Activated CD4-positive, alpha-beta memory T cell treated with anti-CD3 and anti-CD28 coated beads for 36 hours (primary cell): ENCODE results near the gene GALNT10. TPM values are rescaled to one million over a fixed set of nuclear protein-coding genes. Genes with fewer than 3 reads are reported as not detected.
A peak's percentile ranks its signal among the peaks of the same experiment; 100 is the strongest.

ENCODE experiments used
- CTCF ChIA-PET: fragments of 350-600 bp; sonication (Branson Sonifier 250); formaldehyde crosslinking; loops from one replicate; lab custom pipeline; 2021; ENCODE audit warnings: antibody characterized with exemption, inconsistent platforms; lab: Charles Lee
- POLR2A ChIA-PET: fragments of 350-600 bp; sonication (Branson Sonifier 250); formaldehyde crosslinking; loops from one replicate; lab custom pipeline; 2021; ENCODE audit warnings: antibody characterized with exemption; lab: Charles Lee
- DNase-seq: peaks from one replicate; pipeline ENCODE4 v3.0.0-alpha.2; 2020
- H3K27ac Mint-ChIP-seq: one replicate; pipeline ENCODE4 v1.8.0; 2021; ENCODE audit warnings: mixed read lengths
- H3K27me3 Mint-ChIP-seq: one replicate; pipeline ENCODE4 v1.8.0; 2021; ENCODE audit warnings: mixed read lengths
- H3K36me3 Mint-ChIP-seq: one replicate; pipeline ENCODE4 v1.8.0; 2021; ENCODE audit warnings: mixed read lengths
- H3K4me1 Mint-ChIP-seq: one replicate; pipeline ENCODE4 v1.8.0; 2021; ENCODE audit warnings: low read depth, mixed read lengths
- H3K4me3 Mint-ChIP-seq: one replicate; pipeline ENCODE4 v1.8.0; 2021; ENCODE audit warnings: mild to moderate bottlenecking, mixed read lengths
- H3K9me3 Mint-ChIP-seq: one replicate; pipeline ENCODE4 v1.8.0; 2021; ENCODE audit warnings: mixed read lengths
- intact Hi-C: fragments of 100-400 bp; cut with micrococcal nuclease; formaldehyde crosslinking; loops from one replicate; pipeline ENCODE4 v1.15.1; 2023
- total RNA-seq, 2 experiments: library from RNA; stranded (reverse); gene quantifications; one replicate each; pipeline ENCODE4 v1.2.3, GENCODE V29; 2021

The GALNT10 gene
- total RNA-seq, 2 experiments from 2014 or later = 23.8 to 26.9 TPM

DNA sequence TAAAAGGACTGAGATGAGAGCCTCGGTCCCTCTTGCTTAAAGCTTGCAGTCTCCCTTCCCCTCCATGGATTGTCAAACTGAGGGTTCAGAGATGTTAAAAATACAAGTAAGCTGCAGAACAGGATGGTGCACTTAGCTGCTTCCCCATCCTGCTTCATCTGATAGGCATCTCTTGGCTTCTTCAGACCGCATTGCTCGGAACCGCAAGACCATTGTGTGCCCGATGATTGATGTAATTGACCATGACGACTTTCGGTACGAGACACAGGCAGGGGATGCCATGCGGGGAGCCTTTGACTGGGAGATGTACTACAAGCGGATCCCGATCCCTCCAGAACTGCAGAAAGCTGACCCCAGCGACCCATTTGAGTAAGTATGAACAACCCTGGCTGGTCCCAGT, 189.7 kb downstream of the GALNT10 start:
- Mint-ChIP-seq H3K27me3 (no peaks in the 10 kb centered on the region), H3K9me3 (no peaks in the 10 kb centered on the region), H3K27ac (no peak overlapping the region), H3K36me3 (peaks cover 47% of the 10 kb centered on the region), H3K4me3 (no peak overlapping the region), H3K4me1 (no peaks in the 10 kb centered on the region)
- intact Hi-C loops = no loop called here
- DNase-seq = no peak
- ChIA-PET CTCF (no interaction called here), POLR2A (no interaction called here)

DNA sequence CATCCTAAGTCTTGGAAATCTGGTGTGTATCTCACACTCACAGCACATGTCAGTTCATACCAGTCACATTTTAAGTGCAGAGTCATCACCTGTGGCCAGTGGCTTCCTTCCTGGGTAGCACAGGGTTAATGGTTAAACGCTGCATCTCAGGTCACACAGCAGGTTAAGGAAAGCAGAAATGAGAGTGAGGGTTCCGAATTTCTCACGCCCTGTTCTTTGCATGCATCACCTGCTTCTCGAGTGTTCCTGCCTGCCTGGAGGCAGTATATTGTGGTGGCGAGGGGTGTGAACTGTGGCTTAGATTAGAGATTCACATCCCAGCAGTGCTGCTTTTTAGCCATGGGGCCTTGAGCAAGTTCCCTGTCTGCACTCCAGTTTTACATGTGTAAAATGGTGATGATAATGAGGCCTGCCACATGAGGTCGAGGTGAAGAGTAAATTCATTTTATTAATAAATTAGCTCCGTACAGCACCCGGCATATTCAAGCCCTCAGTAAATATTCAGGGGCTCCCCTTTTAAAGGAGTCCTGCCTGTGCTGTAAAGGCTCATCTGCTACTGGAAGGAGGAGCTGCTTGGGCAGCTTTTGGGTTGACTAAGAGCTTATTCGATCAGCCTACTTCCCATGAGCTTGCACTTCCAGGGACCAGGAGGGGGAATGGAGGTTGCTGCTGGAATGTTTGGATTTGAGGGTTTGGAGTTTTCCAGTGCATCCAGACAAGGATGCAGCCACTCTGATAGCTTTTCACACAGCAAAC, 194.1 kb downstream of the GALNT10 start:
- Mint-ChIP-seq H3K9me3 (no peaks in the 10 kb centered on the region), H3K36me3 (peaks cover 33% of the 10 kb centered on the region), H3K4me1 (no peaks in the 10 kb centered on the region), H3K27ac (no peak overlapping the region), H3K4me3 (no peak overlapping the region), H3K27me3 (no peaks in the 10 kb centered on the region)
- intact Hi-C loops = no loop called here
- DNase-seq = peak; percentile 12
- ChIA-PET POLR2A (no interaction called here), CTCF (no interaction called here)

DNA sequence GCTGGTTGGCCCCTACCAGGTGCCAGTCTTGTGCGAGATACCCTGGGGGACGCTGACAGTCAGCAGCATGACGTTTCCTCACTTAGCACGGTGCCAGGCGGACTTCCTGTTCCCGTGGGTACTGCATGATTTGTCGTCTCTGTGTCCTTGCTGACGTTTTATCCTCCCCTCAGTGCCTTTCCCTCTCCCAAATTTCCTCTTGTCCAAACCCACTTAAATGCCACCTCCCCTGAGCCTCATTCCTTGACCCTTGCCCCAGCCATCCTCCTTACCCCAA, 194.6 kb downstream of the GALNT10 start:
- no peaks in the 10 kb centered on the region for H3K27me3 Mint-ChIP-seq
- no peak for DNase-seq

DNA sequence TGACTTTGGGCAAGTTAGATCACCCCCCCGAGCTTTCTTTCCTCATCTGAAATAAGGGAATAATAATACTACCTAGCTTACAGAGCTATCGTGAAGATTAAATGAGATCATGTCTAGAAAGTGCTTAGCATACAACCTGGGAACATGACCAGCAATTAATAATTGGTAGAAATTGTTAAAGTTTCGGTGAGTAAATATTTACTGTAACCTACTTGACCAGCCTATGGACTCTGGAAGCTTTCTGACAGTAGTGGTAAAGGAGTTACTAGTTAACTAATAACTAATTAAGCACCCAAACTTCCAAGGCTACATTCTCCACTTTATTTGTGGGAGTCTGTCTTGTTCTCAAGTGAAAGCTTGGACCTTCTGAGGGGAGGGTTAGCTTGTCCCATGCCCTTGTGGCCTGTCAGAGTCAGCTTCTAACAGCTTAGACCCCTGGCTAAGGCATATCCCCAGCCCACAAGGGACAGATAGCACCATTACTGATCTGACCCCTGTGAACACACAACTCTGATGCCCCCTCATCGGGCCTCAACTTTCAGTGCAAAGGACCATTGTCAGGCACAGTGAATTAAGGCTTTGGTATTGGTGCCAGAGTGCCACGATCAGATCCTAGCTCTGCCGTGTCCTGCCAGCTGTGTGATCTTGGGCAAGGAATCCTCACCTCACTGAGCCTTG, 196.6 kb downstream of the GALNT10 start:
- intact Hi-C loops = no loop called here
- no peak for DNase-seq
- POLR2A ChIA-PET = no interaction called here
- H3K9me3 Mint-ChIP-seq = no peaks in the 10 kb centered on the region
- H3K27ac Mint-ChIP-seq = no peak overlapping the region
- CTCF ChIA-PET = interaction anchor here (1.0 to 1.3 kb wide), 3 partner anchors 18 to 315 kb away, joined by 3 to 5 read pairs (median 3); no protein-coding TSS in a partner anchor
- peaks cover 27% of the 10 kb centered on the region for H3K36me3 Mint-ChIP-seq
- H3K27me3 Mint-ChIP-seq = no peaks in the 10 kb centered on the region
- H3K4me1 Mint-ChIP-seq = no peaks in the 10 kb centered on the region
- H3K4me3 Mint-ChIP-seq = no peak overlapping the region

More for the DNA sequence above, 194.6 kb downstream of the GALNT10 start:
- intact Hi-C loops = no loop called here
- CTCF ChIA-PET = no interaction called here
- POLR2A ChIA-PET = no interaction called here
- no peak overlapping the region for H3K4me3 Mint-ChIP-seq
- no peaks in the 10 kb centered on the region for H3K4me1 Mint-ChIP-seq
- H3K27ac Mint-ChIP-seq = no peak overlapping the region
- H3K36me3 Mint-ChIP-seq = peaks cover 37% of the 10 kb centered on the region
- no peaks in the 10 kb centered on the region for H3K9me3 Mint-ChIP-seq

DNA sequence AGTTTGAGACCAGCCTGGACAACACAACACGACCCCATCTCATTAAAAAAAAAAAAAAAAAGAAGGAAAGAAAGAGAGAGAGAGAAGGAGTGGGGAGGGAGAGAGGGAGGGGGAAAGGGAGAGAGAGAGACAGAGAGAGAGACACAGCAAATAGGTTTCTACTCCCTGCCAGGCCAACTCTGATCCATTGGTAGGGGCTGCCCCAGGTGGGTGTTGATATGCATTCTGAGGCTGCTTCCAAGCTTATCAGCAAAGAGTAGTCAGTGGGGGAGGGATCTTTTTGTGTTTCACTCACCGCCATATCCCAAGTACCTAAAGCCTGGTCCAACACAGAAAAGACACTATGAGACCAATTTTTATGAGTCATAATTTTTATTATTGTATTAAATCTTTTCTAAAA, 198.3 kb downstream of the GALNT10 start:
- H3K4me3 Mint-ChIP-seq = no peak overlapping the region
- DNase-seq = no peak
- no peaks in the 10 kb centered on the region for H3K9me3 Mint-ChIP-seq
- no peaks in the 10 kb centered on the region for H3K4me1 Mint-ChIP-seq
- no peak overlapping the region for H3K27ac Mint-ChIP-seq
- no peaks in the 10 kb centered on the region for H3K27me3 Mint-ChIP-seq
- ChIA-PET CTCF (no interaction called here), POLR2A (no interaction called here)
- intact Hi-C loops = no loop called here
- peaks cover 14% of the 10 kb centered on the region for H3K36me3 Mint-ChIP-seq

DNA sequence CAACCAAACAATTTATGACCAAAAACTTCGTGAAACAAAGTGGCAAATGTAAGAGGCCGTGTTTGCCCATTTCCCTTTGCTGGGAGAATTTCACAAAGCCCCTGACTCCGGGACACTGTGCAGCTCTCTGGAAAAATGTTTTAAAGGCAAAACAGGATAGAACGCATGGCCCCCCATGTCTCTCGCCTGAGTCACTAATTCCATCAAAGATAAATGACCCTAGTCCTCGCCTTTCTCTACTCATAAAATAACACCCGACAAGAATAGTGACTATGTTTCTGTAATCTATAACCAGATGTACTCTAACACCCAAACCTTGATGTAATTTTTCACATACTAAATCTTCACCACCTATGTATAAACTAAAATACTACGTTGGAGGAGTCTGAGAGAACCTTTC, 199.6 kb downstream of the GALNT10 start:
- no peaks in the 10 kb centered on the region for H3K4me1 Mint-ChIP-seq
- intact Hi-C loops = no loop called here
- H3K27me3 Mint-ChIP-seq = no peaks in the 10 kb centered on the region
- no peak for DNase-seq
- ChIA-PET CTCF (interaction anchor here (0.9 kb wide), 1 partner anchor 15 kb away, joined by 4 read pairs; no protein-coding TSS in a partner anchor), POLR2A (no interaction called here)
- H3K36me3 Mint-ChIP-seq = peaks cover 11% of the 10 kb centered on the region
- H3K27ac Mint-ChIP-seq = no peak overlapping the region
- no peak overlapping the region for H3K4me3 Mint-ChIP-seq
- no peaks in the 10 kb centered on the region for H3K9me3 Mint-ChIP-seq

DNA sequence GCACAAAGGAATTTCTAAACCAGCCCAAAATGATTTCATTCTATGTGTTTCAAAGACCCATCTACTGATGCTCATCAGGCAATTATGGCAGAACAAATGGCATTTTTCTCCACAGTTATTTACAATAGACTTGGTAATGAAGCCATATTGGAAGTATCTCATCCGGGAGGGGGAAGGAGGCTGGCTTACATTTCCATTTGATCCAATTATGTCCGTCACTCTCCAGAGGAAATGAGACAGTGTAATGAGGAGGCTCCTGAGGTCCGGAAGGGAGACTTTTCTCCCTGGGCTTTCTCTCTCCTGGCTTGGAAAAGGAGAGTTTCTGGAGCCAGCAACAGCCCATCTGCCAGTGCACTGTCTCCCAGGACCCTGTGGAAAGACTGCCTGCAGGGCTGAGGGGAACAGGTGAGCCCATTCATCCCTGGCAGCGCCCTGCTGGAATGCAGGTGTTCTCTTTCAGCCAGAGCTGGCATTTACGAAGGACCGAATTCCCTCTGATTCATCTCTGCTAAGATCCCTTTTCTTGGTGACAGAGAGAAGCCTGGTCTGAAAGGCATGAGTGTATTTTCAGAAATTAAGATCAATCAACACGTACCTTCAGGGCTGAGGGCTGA, 200.3 kb downstream of the GALNT10 start:
- no peak overlapping the region for H3K4me3 Mint-ChIP-seq
- H3K36me3 Mint-ChIP-seq = peaks cover 14% of the 10 kb centered on the region
- H3K9me3 Mint-ChIP-seq = no peaks in the 10 kb centered on the region
- no peak for DNase-seq
- intact Hi-C loops = no loop called here
- ChIA-PET POLR2A (no interaction called here), CTCF (interaction anchor here (0.8 kb wide), 1 partner anchor 14 kb away, joined by 3 read pairs; no protein-coding TSS in a partner anchor)
- no peaks in the 10 kb centered on the region for H3K4me1 Mint-ChIP-seq
- H3K27me3 Mint-ChIP-seq = no peaks in the 10 kb centered on the region
- H3K27ac Mint-ChIP-seq = no peak overlapping the region

DNA sequence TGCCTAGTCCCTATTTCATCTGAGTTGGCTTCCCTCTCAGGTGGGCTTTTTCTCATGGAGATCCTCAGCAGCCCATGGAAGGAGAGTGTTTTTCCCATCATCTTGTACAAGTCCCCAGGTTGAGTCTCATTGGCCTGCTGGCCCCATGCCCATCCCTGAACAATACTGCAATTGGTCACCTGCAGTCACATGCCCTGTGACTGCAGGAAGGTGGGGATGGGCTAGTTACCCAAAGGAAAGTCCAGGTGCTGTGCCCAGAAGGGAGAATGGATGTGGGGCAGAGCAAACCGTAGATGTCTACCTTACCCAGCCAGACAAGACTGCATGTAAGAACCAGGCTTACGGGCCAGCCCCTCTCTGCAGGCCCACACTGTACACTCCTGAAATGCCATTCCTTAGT, 201.3 kb downstream of the GALNT10 start:
- no peak for DNase-seq
- Mint-ChIP-seq H3K4me1 (no peaks in the 10 kb centered on the region), H3K27me3 (no peaks in the 10 kb centered on the region), H3K27ac (no peak overlapping the region), H3K36me3 (peaks cover 16% of the 10 kb centered on the region), H3K4me3 (no peak overlapping the region), H3K9me3 (no peaks in the 10 kb centered on the region)
- CTCF ChIA-PET = no interaction called here
- intact Hi-C loops = no loop called here
- POLR2A ChIA-PET = no interaction called here

DNA sequence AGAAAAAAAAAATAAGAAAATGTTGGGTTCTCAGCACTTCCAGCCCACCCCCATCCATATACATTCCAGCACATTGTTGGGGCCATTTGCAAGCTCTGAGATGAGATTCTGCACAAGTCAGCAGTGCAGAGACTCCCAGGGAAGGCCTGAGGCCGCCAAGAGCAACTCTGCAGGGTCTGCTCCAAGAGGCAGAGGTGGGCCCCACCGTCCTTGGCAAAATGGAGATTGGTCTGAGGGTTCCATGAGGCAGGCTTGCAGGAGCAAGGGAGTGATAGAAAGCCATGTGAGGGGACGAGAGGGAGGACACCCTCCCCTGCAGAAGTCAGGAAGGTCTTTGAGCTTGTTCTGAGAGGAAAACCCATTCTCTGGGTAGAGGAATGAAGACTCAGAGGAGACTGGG, 203.3 kb downstream of the GALNT10 start:
- CTCF ChIA-PET = no interaction called here
- Mint-ChIP-seq H3K27ac (no peak overlapping the region), H3K4me1 (no peaks in the 10 kb centered on the region), H3K9me3 (no peaks in the 10 kb centered on the region), H3K4me3 (no peak overlapping the region), H3K36me3 (peaks cover 13% of the 10 kb centered on the region), H3K27me3 (no peaks in the 10 kb centered on the region)
- intact Hi-C loops = no loop called here
- POLR2A ChIA-PET = no interaction called here
- no peak for DNase-seq

DNA sequence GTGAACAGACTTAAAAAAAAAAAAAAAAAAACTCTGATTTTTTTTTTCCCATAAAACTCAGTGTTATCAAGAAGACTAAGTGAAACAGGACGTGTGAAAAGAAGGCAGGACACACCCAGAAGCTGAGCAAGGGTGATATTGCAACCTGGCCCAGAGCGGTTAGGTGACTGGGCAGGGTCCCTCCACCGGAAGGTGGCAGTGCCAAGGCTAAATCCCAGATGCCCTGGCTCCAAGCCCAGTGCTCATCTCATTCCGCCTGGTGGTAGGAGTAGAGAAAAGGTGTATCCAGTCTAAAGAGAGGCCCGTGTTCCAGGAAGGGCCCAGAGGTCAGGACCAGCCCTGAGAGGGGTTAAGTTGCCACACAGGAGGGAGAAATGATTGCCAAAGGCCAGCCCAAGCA, 203.8 kb downstream of the GALNT10 start:
- ChIA-PET POLR2A (no interaction called here), CTCF (no interaction called here)
- Mint-ChIP-seq H3K4me1 (no peaks in the 10 kb centered on the region), H3K9me3 (no peaks in the 10 kb centered on the region), H3K4me3 (no peak overlapping the region), H3K36me3 (peaks cover 13% of the 10 kb centered on the region), H3K27me3 (no peaks in the 10 kb centered on the region), H3K27ac (no peak overlapping the region)
- intact Hi-C loops = no loop called here
- no peak for DNase-seq

DNA sequence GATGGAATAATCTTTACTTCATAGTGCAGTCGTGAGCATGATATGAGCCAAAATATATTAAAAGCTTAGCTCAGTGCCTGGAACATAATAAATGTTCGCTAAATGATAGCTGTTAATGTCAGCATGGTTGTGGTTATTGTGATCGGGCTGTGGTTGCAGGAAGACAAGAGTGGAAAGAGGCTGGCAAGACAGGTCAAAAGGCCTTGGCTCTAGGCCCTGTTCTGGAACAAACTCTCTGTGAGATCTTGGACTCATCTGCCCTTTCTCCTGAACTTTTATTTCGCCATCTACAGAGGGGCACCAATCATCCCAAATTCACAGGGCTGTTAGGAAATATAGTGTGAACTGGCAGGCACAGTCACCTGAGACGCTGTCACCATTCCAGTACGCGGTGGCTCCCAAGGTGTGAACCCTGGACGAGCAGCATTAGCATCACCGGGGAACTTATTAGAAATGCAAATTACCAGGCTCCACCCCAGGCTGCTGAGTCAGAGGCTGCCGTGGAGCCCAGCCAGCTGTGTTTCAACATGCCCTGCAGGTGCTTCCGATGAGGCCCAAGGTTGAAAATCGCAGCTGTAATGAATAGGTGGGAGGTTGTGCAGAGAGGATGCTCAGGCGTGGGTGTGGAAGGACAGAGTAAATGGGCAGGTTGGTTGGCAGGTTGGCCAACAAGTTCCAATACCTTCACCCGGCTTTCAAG, 205.0 kb downstream of the GALNT10 start:
- Mint-ChIP-seq H3K36me3 (peaks cover 7% of the 10 kb centered on the region), H3K4me3 (no peak overlapping the region), H3K9me3 (no peaks in the 10 kb centered on the region), H3K4me1 (no peaks in the 10 kb centered on the region), H3K27ac (no peak overlapping the region), H3K27me3 (no peaks in the 10 kb centered on the region)
- ChIA-PET CTCF (interaction anchor here (0.9 to 1.0 kb wide), 2 partner anchors 9 to 10 kb away, joined by 3 read pairs; no protein-coding TSS in a partner anchor), POLR2A (no interaction called here)
- intact Hi-C loops = no loop called here
- DNase-seq = no peak

DNA sequence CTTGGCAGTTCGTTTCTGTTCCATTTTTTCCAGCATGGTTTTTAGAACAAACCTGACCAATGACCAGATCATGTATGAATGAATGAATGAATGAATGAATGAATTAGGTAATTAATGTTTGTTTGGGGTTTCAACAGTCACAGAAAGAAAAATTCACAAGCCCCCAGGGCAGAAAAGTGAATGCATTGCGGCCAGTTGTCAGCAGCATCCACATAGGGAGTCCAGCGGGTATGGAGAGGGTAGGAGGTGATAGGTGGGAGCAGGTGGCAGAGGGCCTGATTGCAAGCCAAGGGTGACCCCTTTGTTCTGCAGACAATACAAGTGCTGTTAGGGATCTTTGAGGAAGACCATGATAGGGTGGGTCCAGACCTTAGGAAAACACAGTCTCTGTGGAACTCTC, 205.6 kb downstream of the GALNT10 start:
- Mint-ChIP-seq H3K27ac (no peak overlapping the region), H3K27me3 (no peaks in the 10 kb centered on the region), H3K4me1 (no peaks in the 10 kb centered on the region), H3K4me3 (no peak overlapping the region), H3K36me3 (peaks cover 7% of the 10 kb centered on the region), H3K9me3 (no peaks in the 10 kb centered on the region)
- CTCF ChIA-PET = no interaction called here
- DNase-seq = no peak
- intact Hi-C loops = no loop called here
- POLR2A ChIA-PET = no interaction called here
